PC-3 (cell line): ENCODE measurements around the gene ALPK1.

Experiments used
- CTCF ChIP-seq: fragments of 300-600 bp; sonication (generic); conservative IDR thresholded peaks from 2 replicates; pipeline ENCODE4 v1.5.1; 2017; ENCODE audit warnings: antibody characterized with exemption, low read depth, mild to moderate bottlenecking, low read length
- EZH2 ChIP-seq: fragments of 300-600 bp; sonication (generic); IDR thresholded peaks from one replicate; pipeline ENCODE4 v1.6.1; 2017; ENCODE audit warnings: antibody characterized with exemption, mild to moderate bottlenecking, low read length; ENCODE audit not compliant: unreplicated experiment

- TF ChIP-seq EZH2 (no peak), CTCF (no peak)
Measured at GRCh38 chr4:112287258-112287989, 9.7 kb upstream of the ALPK1 start.
